ENCODE results near the gene CAMK1D. TPM values are rescaled to one million over a fixed set of nuclear protein-coding genes. Genes with fewer than 3 reads are reported as not detected.

Gene CAMK1D
- total RNA-seq, 1 experiment from 2014 or later, result 2.3 TPM

- no peak for DNase-seq (ENCODE audit: low spot score)
Measured at GRCh38 chr10:12628964-12629766, 279.8 kb downstream of the CAMK1D start.

GRCh38 chr10:12629767-12630165 lies 280.4 kb downstream of the CAMK1D start:
- no peak for DNase-seq (ENCODE audit: low spot score)

- DNase-seq (ENCODE audit: low spot score), result no peak
Measured at GRCh38 chr10:12631216-12631615, 281.9 kb downstream of the CAMK1D start.

GRCh38 chr10:12631787-12632562 lies 282.6 kb downstream of the CAMK1D start:
- no peak for DNase-seq (ENCODE audit: low spot score)

GRCh38 chr10:12633776-12634620 lies 284.7 kb downstream of the CAMK1D start:
- no peak for DNase-seq (ENCODE audit: low spot score)

GRCh38 chr10:12634621-12634931 lies 285.2 kb downstream of the CAMK1D start:
- no peak for DNase-seq (ENCODE audit: low spot score)

GRCh38 chr10:12635127-12635541 lies 285.8 kb downstream of the CAMK1D start:
- DNase-seq (ENCODE audit: low spot score), result no peak

GRCh38 chr10:12636571-12636970 lies 287.2 kb downstream of the CAMK1D start:
- DNase-seq (ENCODE audit: low spot score), result no peak

- no peak for DNase-seq (ENCODE audit: low spot score)
Measured at GRCh38 chr10:12637649-12638048, 288.3 kb downstream of the CAMK1D start.

GRCh38 chr10:12638103-12638502 lies 288.8 kb downstream of the CAMK1D start:
- DNase-seq (ENCODE audit: low spot score), result peak; percentile 66

GRCh38 chr10:12638781-12639180 lies 289.4 kb downstream of the CAMK1D start:
- no peak for DNase-seq (ENCODE audit: low spot score)

- no peak for DNase-seq (ENCODE audit: low spot score)
Measured at GRCh38 chr10:12639996-12640944, 290.9 kb downstream of the CAMK1D start.

GRCh38 chr10:12642036-12642435 lies 292.7 kb downstream of the CAMK1D start:
- no peak for DNase-seq (ENCODE audit: low spot score)

- no peak for DNase-seq (ENCODE audit: low spot score)
Measured at GRCh38 chr10:12643279-12643678, 293.9 kb downstream of the CAMK1D start.

GRCh38 chr10:12644380-12645144 lies 295.2 kb downstream of the CAMK1D start:
- no peak for DNase-seq (ENCODE audit: low spot score)

- DNase-seq (ENCODE audit: low spot score), result no peak
Measured at GRCh38 chr10:12645449-12645848, 296.1 kb downstream of the CAMK1D start.

- DNase-seq (ENCODE audit: low spot score), result no peak
Measured at GRCh38 chr10:12649012-12649584, 299.8 kb downstream of the CAMK1D start.

GRCh38 chr10:12650122-12650521 lies 300.8 kb downstream of the CAMK1D start:
- no peak for DNase-seq (ENCODE audit: low spot score)

GRCh38 chr10:12650538-12651298 lies 301.4 kb downstream of the CAMK1D start:
- DNase-seq (ENCODE audit: low spot score), result no peak

All from H4 (cell line).